Superior temporal gyrus (tissue), 1 donor: Measurements from ENCODE around the gene FAM227A.
"Not testable (repeated sequence)": the region's sequence is repeated elsewhere in the genome, so short reads cannot be mapped to it uniquely, and the experiment has no call there.

ENCODE experiments used
- DNase-seq: peaks from one replicate; pipeline ENCODE4 v3.0.0-alpha.2; 2016; ENCODE audit errors: extremely low spot score

FAM227A gene

DNA sequence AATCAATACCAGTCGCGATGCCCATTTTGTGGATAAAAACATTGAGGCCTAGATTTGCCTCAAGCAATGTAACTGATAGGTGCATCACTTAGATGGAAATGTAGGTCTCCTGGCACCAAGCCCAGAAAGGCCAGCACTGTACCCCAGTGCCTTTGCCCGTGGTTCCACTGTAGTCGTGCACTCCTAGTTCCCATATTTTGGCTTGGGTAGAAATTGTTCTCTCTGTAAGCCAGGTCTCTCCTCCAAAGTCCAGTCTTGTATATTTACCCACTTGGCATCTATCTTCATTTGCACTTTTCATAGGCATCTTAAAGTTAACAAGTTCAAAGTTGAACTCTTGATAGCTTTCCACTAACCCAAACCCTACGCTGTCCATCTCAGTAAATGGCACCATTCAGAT lies 44.6 kb downstream of the FAM227A start:
- DNase-seq, result no peak

DNA sequence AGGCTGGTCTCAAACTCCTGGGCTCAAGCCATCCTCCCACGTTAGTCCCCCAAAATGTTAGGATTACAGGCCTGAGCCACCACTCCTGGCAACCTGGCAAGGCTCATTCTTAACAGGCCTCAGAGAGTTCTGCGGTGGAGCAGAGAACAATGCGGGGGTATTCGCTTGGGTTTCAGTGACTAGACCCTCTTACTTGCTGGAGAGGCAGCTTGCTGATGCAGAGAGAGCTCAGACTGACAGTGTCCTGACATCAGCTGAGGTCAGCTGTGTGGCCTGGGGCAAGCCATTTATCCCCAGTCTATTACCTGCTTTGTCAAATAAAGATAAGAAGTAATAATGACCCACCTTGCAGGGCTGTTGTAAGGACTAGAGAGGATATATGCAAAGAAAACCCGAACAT lies 46.0 kb downstream of the FAM227A start:
- no peak for DNase-seq

DNA sequence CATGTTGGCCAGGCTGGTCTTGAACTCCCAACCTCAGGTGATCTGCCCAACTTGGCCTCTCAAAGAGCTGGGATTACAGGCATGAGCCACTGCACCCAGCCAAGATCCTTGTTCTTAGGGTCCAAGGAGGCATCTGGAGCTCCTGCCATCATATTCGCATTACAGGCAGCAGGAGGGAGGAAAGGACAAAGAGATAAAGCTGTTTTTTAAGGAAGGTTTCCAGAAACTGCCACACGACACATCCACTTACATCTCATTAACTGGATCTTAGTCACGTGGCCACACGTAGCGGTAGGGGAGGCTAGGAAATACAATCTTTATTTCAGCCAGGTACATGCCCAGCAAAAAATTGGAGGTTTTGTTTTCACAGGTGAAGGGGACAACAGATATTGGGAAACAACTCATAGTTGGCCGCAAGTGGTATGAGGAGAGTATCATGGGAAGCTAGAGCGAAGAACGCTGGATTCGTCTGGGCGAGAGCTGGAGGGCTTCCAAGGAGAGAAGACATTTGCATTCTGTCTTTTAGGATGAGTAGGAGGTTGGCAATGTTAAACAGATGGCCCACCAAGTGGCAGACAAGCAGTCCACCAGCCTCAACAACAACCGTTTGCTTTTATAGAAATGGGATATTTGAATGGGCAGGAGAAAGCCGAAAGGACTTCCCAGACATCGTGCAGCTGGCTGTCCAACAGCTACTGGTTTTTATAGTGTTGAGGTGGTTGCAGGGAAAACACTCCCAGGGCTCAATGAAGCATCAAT lies 47.0 kb downstream of the FAM227A start:
- DNase-seq, result peak; percentile 42

- no peak for DNase-seq
These were observed 48.5 kb downstream of the FAM227A start for GRCh38 chr22:38607680-38608079.

DNA sequence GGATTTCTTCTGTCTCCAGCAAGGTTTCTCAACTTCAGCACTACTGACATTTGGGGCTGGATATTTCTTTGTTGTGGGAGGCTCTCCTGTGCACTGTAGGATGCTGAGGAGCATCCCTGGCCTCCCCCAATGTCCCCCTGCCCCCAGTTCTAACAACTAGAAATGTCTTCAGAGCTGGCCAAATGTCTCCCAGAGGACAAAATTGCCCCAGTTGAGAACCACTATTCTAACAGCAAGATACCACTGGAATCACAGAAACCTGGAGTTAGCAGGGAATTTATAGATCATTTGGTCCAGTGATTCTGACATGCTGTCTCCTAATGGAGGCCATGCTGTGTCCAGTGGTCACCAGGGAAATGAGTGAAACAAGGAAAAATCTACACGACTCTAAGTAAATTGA lies 54.0 kb downstream of the FAM227A start:
- no peak for DNase-seq

DNA sequence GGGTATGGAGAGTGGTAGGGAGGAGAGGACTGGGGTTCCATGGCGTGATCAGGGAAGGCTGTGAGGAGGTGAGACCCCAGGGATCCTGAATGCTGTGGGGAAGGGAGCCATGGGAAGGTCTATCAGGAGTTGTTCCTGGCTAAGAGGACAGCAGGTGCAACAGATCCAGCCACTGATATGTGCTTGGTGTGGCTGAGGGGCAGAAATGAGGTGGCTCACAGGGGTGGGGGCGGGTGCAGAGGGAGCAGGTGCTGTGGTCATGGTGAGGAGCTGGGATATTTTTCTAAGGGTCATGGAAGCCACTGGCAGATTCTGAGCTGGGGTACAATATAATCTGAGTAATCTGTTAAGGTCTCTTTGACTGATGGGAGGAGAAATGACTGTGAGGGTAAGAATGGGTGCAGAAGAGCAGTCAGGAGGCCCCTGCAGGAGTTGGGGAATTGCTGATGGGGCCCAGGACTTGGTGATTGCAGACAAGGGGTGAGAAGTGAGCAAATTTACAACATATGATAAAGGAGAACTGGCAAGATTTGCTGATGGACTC lies 54.9 kb downstream of the FAM227A start:
- DNase-seq, result no peak

DNA sequence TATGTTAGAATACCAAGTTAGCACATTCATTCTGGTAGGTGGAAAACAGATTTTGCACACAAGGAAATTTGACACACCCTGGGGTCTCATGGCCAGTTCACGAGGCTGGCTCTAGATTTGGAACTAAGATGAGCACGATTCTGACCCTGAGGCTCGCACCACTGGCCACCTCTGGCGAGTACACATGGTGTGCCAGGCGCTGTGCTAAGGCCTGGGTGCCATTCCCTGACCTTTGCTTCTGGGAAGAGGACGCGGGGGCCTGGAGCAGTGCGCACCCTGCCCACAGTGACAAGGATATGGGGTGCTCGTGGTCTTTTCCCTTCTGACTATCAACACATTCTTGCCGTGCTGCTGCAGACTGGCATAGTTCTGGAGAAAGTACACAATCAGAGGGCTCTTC lies 56.7 kb downstream of the FAM227A start:
- no peak for DNase-seq

GRCh38 chr22:38582923-38583322 lies 73.3 kb downstream of the FAM227A start:
- DNase-seq, result not testable (repeated sequence)

DNA sequence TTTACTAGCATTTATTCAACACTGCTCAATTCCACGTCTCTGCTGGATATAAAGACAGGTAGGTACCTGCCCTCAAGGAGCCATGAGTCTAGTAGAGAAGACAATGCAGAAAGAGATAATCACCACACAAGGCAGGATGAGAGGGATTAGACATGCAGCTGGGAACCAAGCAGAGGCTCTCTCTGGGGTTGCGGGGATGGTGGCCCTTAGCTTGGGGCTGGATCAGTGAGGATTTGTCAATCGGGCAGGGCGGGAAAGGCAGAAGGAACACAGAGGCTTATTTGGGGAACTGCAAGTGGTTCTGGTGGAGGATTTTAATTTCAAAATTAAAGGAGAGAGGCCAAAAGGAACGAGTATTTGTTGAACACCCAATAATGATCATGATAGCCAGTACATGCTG lies 77.7 kb downstream of the FAM227A start:
- DNase-seq, result no peak

GRCh38 chr22:38572065-38572464 lies 84.1 kb downstream of the FAM227A start:
- peak; percentile 90 for DNase-seq

- peak; percentile 83 for DNase-seq
These were observed 85.3 kb downstream of the FAM227A start for GRCh38 chr22:38570779-38571364.

- peak; percentile 27 for DNase-seq
These were observed 86.0 kb downstream of the FAM227A start, which contains the start of gene DMC1 for GRCh38 chr22:38569972-38570778. TSS of gene DMC1 (minus strand) at chr22:38570183. CDS start at chr22:38568256, 1,927 bp downstream.

GRCh38 chr22:38569181-38569971 lies 86.8 kb downstream of the FAM227A start:
- DNase-seq, result peak; percentile 17

- peak; percentile 27 for DNase-seq
These were observed 88.5 kb downstream of the FAM227A start for GRCh38 chr22:38567531-38568285.

DNA sequence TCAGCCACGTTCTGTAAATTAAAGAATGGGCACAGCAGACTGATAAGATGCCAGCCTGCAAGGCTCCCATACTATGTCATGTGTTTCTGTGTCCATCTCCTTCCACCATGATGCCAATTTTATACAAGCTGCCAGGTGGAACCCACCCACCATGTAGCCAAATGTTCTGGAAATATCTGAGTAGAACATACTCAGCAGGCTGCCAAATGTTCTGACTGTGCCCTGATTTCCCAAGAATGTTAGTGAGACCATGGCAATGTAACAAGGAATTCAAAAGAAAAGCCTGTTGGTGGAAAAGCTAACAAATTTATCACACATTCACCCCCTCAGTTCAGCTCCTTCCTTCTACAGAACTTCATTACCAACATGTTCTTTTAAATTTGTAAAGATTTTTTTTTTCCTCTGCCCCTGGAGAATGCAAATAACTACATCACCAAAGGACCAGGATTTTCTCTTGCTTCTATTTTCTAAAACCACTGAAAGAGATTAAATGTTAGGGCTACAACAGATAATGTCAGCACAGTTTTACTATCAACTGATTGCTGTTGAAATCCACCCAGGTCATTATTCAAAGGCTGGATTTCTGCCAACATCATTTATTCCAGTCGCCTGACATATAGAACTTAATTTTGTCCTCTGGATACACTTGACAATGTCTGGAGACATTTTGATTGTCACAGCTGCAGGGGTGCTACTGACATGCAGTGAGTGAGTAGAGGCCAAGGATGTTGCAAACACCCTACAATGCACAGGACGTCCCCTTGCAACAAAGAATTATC lies 89.3 kb downstream of the FAM227A start:
- DNase-seq, result peak; percentile 81

DNA sequence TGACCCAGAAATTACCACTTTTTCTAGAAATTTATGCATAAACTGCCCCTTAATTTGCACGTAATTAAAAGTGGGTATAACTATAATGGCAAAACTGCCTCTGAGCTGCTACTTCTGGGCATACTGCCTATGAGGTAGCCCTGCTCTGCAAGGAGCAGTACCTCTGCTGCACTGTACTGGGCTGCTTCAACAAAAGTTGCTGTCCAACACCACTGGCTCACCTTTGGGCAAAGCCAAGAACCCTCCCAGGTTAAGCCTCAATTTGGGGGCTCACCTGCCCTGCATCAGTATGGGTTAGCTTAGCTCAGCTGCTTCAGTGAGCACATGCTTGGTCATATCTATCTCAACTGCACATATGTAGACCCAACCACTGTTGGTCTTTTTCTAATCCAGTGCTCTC lies 90.8 kb downstream of the FAM227A start:
- no peak for DNase-seq

- no peak for DNase-seq
These were observed 91.5 kb downstream of the FAM227A start for GRCh38 chr22:38564669-38565068.

GRCh38 chr22:38554281-38554680 lies 101.9 kb downstream of the FAM227A start:
- DNase-seq, result no peak

- no peak for DNase-seq
These were observed 106.9 kb downstream of the FAM227A start for GRCh38 chr22:38549101-38549894.
